H1 (cell line): Measurements from ENCODE around the gene ZDHHC16.

Experiments used
- CBX5 ChIP-seq: fragments of 300-800, 300-1000 bp; sonication (generic); IDR thresholded peaks from 2 replicates; pipeline ENCODE4 v1.7.1; 2016; ENCODE audit warnings: antibody characterized with exemption, low read length, low read depth
- CEBPB ChIP-seq: IDR thresholded peaks from 2 replicates; pipeline ENCODE4 v1.6.1; 2012; ENCODE audit warnings: low read depth, low read length
- EP300 ChIP-seq, 2 experiments: IDR thresholded peaks; 1 replicate in 1 of 2; 2 replicates in 1 of 2; pipeline ENCODE4 v1.6.1; 2011 to 2012; ENCODE audit warnings: low read depth in 2 of 2, low read length in 2 of 2, mild to moderate bottlenecking in 2 of 2, borderline replicate concordance in 1 of 2, inconsistent platforms in 1 of 2, moderate library complexity in 1 of 2
- EZH2 ChIP-seq: fragments of 200-600 bp; sonication (generic); IDR thresholded peaks from 2 replicates; pipeline ENCODE4 v1.7.1; 2012; ENCODE audit warnings: low read depth, mild to moderate bottlenecking, moderate library complexity, low read length, inconsistent platforms; ENCODE audit not compliant: severe bottlenecking
- GABPA ChIP-seq: IDR thresholded peaks from 2 replicates; pipeline ENCODE4 v1.6.1; 2011; ENCODE audit warnings: mild to moderate bottlenecking, low read length, moderate library complexity, borderline replicate concordance; ENCODE audit not compliant: insufficient read depth
- MAX ChIP-seq: IDR thresholded peaks from 2 replicates; pipeline ENCODE4 v1.6.1; 2012; ENCODE audit warnings: inconsistent platforms
- POLR2A ChIP-seq, 2 experiments: IDR thresholded peaks; 1 replicate in 1 of 2; 2 replicates in 1 of 2; pipeline ENCODE4 v1.6.1; 2011; ENCODE audit warnings: low read depth in 2 of 2, low read length in 2 of 2, mild to moderate bottlenecking in 2 of 2; ENCODE audit errors: control extremely low read depth in 1 of 2
- POLR2AphosphoS5 ChIP-seq: IDR thresholded peaks from 2 replicates; pipeline ENCODE4 v1.6.1; 2011; ENCODE audit warnings: low read depth, low read length
- TF ChIP-seq, protein P1 (sequence below), 3 experiments: IDR thresholded peaks; 1 replicate in 2 of 3; 2 replicates in 1 of 3; pipeline versions ENCODE4 v1.5.1 to v1.6.1; 2011; ENCODE audit warnings: low read length in 3 of 3, mild to moderate bottlenecking in 3 of 3, inconsistent platforms in 2 of 3, low read depth in 1 of 3, moderate library complexity in 1 of 3; ENCODE audit not compliant: insufficient read depth in 1 of 3; ENCODE audit errors: control extremely low read depth in 1 of 3
- TF ChIP-seq, protein P2 (sequence below): IDR thresholded peaks from 2 replicates; pipeline ENCODE4 v1.6.1; 2011; ENCODE audit warnings: low read depth, mild to moderate bottlenecking, low read length; ENCODE audit not compliant: insufficient read depth

DNA sequence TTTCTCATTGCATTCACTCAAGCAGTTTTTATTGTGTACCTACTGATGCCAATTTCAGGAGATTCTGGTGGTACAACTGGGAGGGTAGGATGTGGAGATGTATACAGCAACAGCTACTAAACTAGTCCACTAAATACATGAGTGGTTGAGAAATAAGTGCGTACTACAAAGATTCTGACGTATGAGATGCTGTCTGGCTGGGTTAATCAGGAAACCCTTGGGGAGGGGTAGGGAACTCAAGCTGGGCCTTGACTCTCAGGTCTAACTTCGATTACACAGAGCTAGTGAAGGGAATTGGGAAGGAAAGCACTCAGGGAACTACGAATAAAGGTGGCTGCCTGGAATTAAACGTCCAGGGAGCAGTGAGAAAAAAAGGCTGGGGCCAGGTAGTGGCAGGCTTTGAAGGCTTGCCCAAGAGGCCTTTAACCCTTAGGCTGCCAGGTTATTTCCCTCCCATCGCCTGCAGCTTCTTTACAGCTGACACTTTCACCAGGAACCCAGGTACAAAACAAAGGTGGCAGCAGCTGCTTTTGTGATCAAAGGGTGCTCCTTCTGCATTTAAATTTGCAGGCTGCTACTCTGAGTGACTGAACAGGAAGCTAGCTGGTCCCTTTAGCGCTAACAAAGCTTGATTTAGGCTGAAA, 49.0 kb downstream of the ZDHHC16 start:
- TF ChIP-seq CEBPB (peak; percentile 68), POLR2A (IDR thresholded peaks at IDR 0.05; ENCODE audit: control extremely low read depth in 1 of 2, low read depth in 2 of 2, low read length in 2 of 2) (no peak), POLR2AphosphoS5 (no peak), CBX5 (no peak), EZH2 (no peak), MAX (no peak), GABPA (no peak), EP300 (IDR thresholded peaks at IDR 0.05; ENCODE audit: borderline replicate concordance in 1 of 2, low read depth in 2 of 2, low read length in 2 of 2) (no peak)
- TF ChIP-seq, protein P1, sequence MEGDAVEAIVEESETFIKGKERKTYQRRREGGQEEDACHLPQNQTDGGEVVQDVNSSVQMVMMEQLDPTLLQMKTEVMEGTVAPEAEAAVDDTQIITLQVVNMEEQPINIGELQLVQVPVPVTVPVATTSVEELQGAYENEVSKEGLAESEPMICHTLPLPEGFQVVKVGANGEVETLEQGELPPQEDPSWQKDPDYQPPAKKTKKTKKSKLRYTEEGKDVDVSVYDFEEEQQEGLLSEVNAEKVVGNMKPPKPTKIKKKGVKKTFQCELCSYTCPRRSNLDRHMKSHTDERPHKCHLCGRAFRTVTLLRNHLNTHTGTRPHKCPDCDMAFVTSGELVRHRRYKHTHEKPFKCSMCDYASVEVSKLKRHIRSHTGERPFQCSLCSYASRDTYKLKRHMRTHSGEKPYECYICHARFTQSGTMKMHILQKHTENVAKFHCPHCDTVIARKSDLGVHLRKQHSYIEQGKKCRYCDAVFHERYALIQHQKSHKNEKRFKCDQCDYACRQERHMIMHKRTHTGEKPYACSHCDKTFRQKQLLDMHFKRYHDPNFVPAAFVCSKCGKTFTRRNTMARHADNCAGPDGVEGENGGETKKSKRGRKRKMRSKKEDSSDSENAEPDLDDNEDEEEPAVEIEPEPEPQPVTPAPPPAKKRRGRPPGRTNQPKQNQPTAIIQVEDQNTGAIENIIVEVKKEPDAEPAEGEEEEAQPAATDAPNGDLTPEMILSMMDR (IDR thresholded peaks at IDR 0.05; ENCODE audit: control extremely low read depth in 1 of 3, insufficient read depth in 1 of 3, low read depth in 1 of 3, low read length in 3 of 3) = no peak
- TF ChIP-seq, protein P2, sequence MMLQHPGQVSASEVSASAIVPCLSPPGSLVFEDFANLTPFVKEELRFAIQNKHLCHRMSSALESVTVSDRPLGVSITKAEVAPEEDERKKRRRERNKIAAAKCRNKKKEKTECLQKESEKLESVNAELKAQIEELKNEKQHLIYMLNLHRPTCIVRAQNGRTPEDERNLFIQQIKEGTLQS = no peak
